HepG2 (cell line): ENCODE results near the gene CSPG5. TPM values are rescaled to one million over a fixed set of nuclear protein-coding genes. Genes with fewer than 3 reads are reported as not detected.

ENCODE experiments used
- ATAC-seq: fragments of 200-7000 bp; cut with Tn5 transposase; 3 replicates; pipeline ENCODE4 v1.9.1; 2020; ENCODE audit warnings: mild to moderate bottlenecking, moderate library complexity
- BruUV-seq: library from RNA; stranded (reverse); fragments of 400-500 nt; replicated peaks from 2 replicates; lab custom pipeline; 2021; lab: Mats Ljungman, UMichigan
- CTCF ChIA-PET: fragments of 300-600 bp; formaldehyde crosslinking; extraction: SDS; loops from one replicate; lab custom pipeline; 2021; ENCODE audit warnings: low total read pairs, inconsistent platforms, low intra/inter-chr PET ratio; lab: Yijun Ruan, JAX
- POLR2A ChIA-PET: fragments of 350-600 bp; sonication (Branson Sonifier 250); formaldehyde crosslinking; loops from one replicate; lab custom pipeline; 2020; ENCODE audit warnings: antibody characterized with exemption, inconsistent platforms; lab: Yijun Ruan, JAX
- DNase-seq: peaks from one replicate; pipeline ENCODE4 v3.0.0-alpha.2; 2015; ENCODE audit warnings: low spot score
- FAIRE-seq: peaks from 3 replicates; lab custom pipeline; 2011; peaks lifted over from hg19 to GRCh38; lab: Jason Lieb, UNC
- H2AFZ ChIP-seq: one replicate; pipeline ENCODE4 v1.6.1; 2011; ENCODE audit warnings: low read length, inconsistent platforms
- H3K27ac ChIP-seq: fragments of 300-600 bp; 3 replicates; pipeline ENCODE4 v1.8.0; 2011; ENCODE audit warnings: mixed run types, mild to moderate bottlenecking, mixed read lengths, low read length, inconsistent platforms; ENCODE audit not compliant: insufficient read depth; ENCODE audit errors: extremely low read length
- H3K27me3 ChIP-seq, 2 experiments: fragments of 200-600 bp in 1 of 2; 2 replicates in 1 of 2; 3 replicates in 1 of 2; pipeline versions ENCODE4 v1.6.0 to v1.8.0; 2011; ENCODE audit warnings: low read length in 2 of 2, mild to moderate bottlenecking in 2 of 2, moderate library complexity in 2 of 2, inconsistent platforms in 1 of 2; ENCODE audit not compliant: insufficient read depth in 2 of 2, control insufficient read depth in 1 of 2
- H3K36me3 ChIP-seq, 2 experiments: fragments of 200-600 bp in 1 of 2; replicated peaks in 1 of 2; 2 replicates in 1 of 2; 3 replicates in 1 of 2; pipeline versions ENCODE4 v1.5.1 to v1.8.0; 2011; ENCODE audit warnings: low read length in 2 of 2, inconsistent platforms in 1 of 2; ENCODE audit not compliant: insufficient read depth in 2 of 2, control insufficient read depth in 1 of 2
- H3K4me1 ChIP-seq: 2 replicates; pipeline ENCODE4 v1.5.1; 2012; ENCODE audit warnings: low read length, inconsistent platforms; ENCODE audit not compliant: insufficient read depth
- H3K4me2 ChIP-seq: 2 replicates; pipeline ENCODE4 v1.6.0; 2011; ENCODE audit warnings: low read depth, low read length, inconsistent platforms
- H3K4me3 ChIP-seq, 3 experiments: fragments of 200-600 bp in 1 of 3; sonication (generic), shearing (Covaris generic) in 1 of 3; replicated peaks in 1 of 3; 2 replicates each; pipeline ENCODE4 v1.5.1; 2011 to 2016; ENCODE audit warnings: low read length in 3 of 3, inconsistent platforms in 2 of 3, low read depth in 2 of 3, mild to moderate bottlenecking in 2 of 3, control low read depth in 1 of 3, mixed read lengths in 1 of 3; ENCODE audit not compliant: insufficient read depth in 1 of 3
- H3K79me2 ChIP-seq: one replicate; pipeline ENCODE4 v1.6.1; 2011; ENCODE audit warnings: low read length, inconsistent platforms; ENCODE audit not compliant: insufficient read depth
- H3K9ac ChIP-seq: 2 replicates; pipeline ENCODE4 v1.6.0; 2011; ENCODE audit warnings: mild to moderate bottlenecking, low read depth, low read length, inconsistent platforms; ENCODE audit not compliant: insufficient read depth
- H3K9me3 ChIP-seq: 2 replicates; pipeline ENCODE4 v1.5.1; 2012; ENCODE audit warnings: mild to moderate bottlenecking, low read length
- H4K20me1 ChIP-seq: 2 replicates; pipeline ENCODE4 v1.6.0; 2011; ENCODE audit warnings: inconsistent platforms, mild to moderate bottlenecking, low read length, moderate library complexity; ENCODE audit not compliant: insufficient read depth
- FOXJ3 ChIP-seq: sonication (generic); formaldehyde crosslinking; IDR thresholded peaks from 2 replicates; pipeline ENCODE4 v1.4.0; 2020; ENCODE audit warnings: missing genetic modification reagents, mild to moderate bottlenecking, borderline replicate concordance
- GABPB1 ChIP-seq: IDR thresholded peaks from 2 replicates; pipeline ENCODE4 v1.6.1; 2016; ENCODE audit warnings: mild to moderate bottlenecking, missing genetic modification reagents, moderate library complexity, missing compliant biosample characterization
- HNRNPK ChIP-seq: fragments of 200-400 bp; formaldehyde crosslinking; IDR thresholded peaks from 2 replicates; pipeline ENCODE4 v1.6.1; 2018; ENCODE audit warnings: low read length, low read depth, moderate library complexity, mild to moderate bottlenecking; ENCODE audit not compliant: poor library complexity, severe bottlenecking
- HOXA7 ChIP-seq: sonication (generic); formaldehyde crosslinking; IDR thresholded peaks from 2 replicates; pipeline ENCODE4 v1.8.1; 2022; ENCODE audit warnings: mild to moderate bottlenecking, missing genetic modification reagents, moderate library complexity
- SALL1 ChIP-seq: sonication (generic); formaldehyde crosslinking; IDR thresholded peaks from 2 replicates; pipeline ENCODE4 v1.8.0; 2022; ENCODE audit warnings: mild to moderate bottlenecking, missing genetic modification reagents
- SP4 ChIP-seq: sonication (generic); formaldehyde crosslinking; IDR thresholded peaks from 2 replicates; pipeline ENCODE4 v1.8.1; 2023; ENCODE audit warnings: mild to moderate bottlenecking, missing genetic modification reagents
- ZBTB20 ChIP-seq: sonication (generic); formaldehyde crosslinking; IDR thresholded peaks from 2 replicates; pipeline ENCODE4 v1.8.1; 2023; ENCODE audit warnings: missing genetic modification reagents, low read depth, mild to moderate bottlenecking, borderline replicate concordance
- ZMYM3 ChIP-seq: sonication (generic); formaldehyde crosslinking; IDR thresholded peaks from 2 replicates; pipeline ENCODE4 v1.5.1; 2020; ENCODE audit warnings: mild to moderate bottlenecking, missing genetic modification reagents
- ZNF260 ChIP-seq: sonication (generic); formaldehyde crosslinking; IDR thresholded peaks from 2 replicates; pipeline ENCODE4 v1.4.0; 2020; ENCODE audit warnings: missing genetic modification reagents, low read depth, mild to moderate bottlenecking, borderline replicate concordance
- WGBS: methylation state at CpG from one replicate; pipeline ENCODE4 v1.1.6; 2017; ENCODE audit warnings: low lambda C conversion rate; 5-methylcytosine and 5-hydroxymethylcytosine counted together
- in situ Hi-C: cut with HindIII; loops from 2 replicates; pipeline ENCODE4 v1.10.0; 2017; ENCODE audit warnings: low pct_unique_long_range_greater_than_20kb; ENCODE audit not compliant: extremely low pct_ligation_motif_present
- intact Hi-C: fragments of 100-400 bp; cut with micrococcal nuclease; formaldehyde crosslinking; loops from one replicate; pipeline ENCODE4 v1.10.0; 2022; ENCODE audit not compliant: unreplicated experiment
- polyA plus RNA-seq, 8 experiments: library from polyadenylated mRNA; depleted of rRNA in 3 of 8; stranded (reverse) in 7 of 8; unstranded in 1 of 8; fragments of >200 nt; fragmentation: Illumina TruSeq in 4 of 8; extraction: Trizol in 4 of 8; gene quantifications; 2 replicates each; pipeline versions ENCODE4 v1.2.1 to v1.2.3, GENCODE V29; 2011 to 2016; ENCODE audit warnings: low read depth in 4 of 8, missing spikeins in 1 of 8, mixed read lengths in 1 of 8; ENCODE audit not compliant: insufficient read depth in 1 of 8
- total RNA-seq, 5 experiments: library from RNA; depleted of rRNA; stranded (reverse); fragments of >200 nt; fragmentation: Illumina TruSeq; extraction: Trizol; gene quantifications; 2 replicates each; pipeline ENCODE4 v1.2.3, GENCODE V29; 2016; ENCODE audit warnings: low read depth in 1 of 5
- TF ChIP-seq, protein P1 (sequence below): sonication (generic); formaldehyde crosslinking; IDR thresholded peaks from 2 replicates; pipeline ENCODE4 v1.4.0; 2020; ENCODE audit warnings: mild to moderate bottlenecking, missing genetic modification reagents
- TF ChIP-seq, protein P2 (sequence below): sonication (generic); formaldehyde crosslinking; IDR thresholded peaks from 2 replicates; pipeline ENCODE4 v1.5.0; 2020; ENCODE audit warnings: missing genetic modification reagents
- TF ChIP-seq, protein P3 (sequence below): sonication (generic); formaldehyde crosslinking; IDR thresholded peaks from 2 replicates; pipeline ENCODE4 v1.5.0; 2020; ENCODE audit warnings: mild to moderate bottlenecking, missing genetic modification reagents, borderline replicate concordance

Gene CSPG5
- total and polyA plus RNA-seq, 2 of the 13 experiments (the other 11 are each of a cell fraction or from before 2014, with no cell fraction given) = 0.07 to 0.15 TPM

DNA sequence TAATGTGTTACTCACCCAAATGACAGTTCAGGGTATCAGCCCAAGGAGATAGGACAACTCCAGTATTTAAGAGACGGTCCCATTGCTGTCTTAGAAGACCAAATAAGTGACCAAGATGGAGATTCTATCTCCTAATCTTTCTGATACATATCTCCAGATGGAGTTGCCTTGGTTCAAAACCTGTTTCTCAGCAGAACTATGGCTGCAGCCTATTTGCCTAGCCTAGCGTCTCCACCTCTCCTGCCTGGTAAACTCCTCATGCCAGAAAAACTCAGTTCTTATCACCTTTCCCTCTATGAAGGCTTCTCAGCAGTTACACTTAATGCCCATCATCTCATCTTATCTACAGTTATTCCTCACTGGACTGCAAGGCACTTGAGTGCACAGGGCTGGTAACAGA lies 1.2 kb upstream of the CSPG5 start:
- no peak for TF ChIP-seq ZNF260 (CRISPR knock-in tag)
- no peak for TF ChIP-seq HOXA7
- Histone ChIP-seq H3K4me2 (no peak overlapping the region), H3K9me3 (no peaks in the 10 kb centered on the region), H3K9ac (no peak overlapping the region), H2AFZ (no peak overlapping the region), H3K4me1 (peaks cover 20% of the 10 kb centered on the region), H3K27ac (no peak overlapping the region), H3K4me3 (no peak overlapping the region), H4K20me1 (peaks cover 6% of the 10 kb centered on the region; the same call in 1 of the 2 replicates), H3K27me3 (peaks cover 7 to 38% of the 10 kb centered on the region in 2 experiments), H3K79me2 (no peaks in the 10 kb centered on the region), H3K36me3 (no peaks in the 10 kb centered on the region)
- ATAC-seq (peak; percentile 5; the same call in 1 of the 3 replicates), FAIRE-seq (no peak), DNase-seq (no peak)
- ChIA-PET CTCF (no interaction called here), POLR2A (no interaction called here)
- no TSS peak for BruUV-seq
- 75% methylated on average over 2 of the region's 2 CpGs for WGBS
- intact Hi-C loops (loop anchor here (2.0 kb wide), 1 partner anchor 57 kb away; no protein-coding TSS in a partner anchor), in situ Hi-C loops (no loop called here)

DNA sequence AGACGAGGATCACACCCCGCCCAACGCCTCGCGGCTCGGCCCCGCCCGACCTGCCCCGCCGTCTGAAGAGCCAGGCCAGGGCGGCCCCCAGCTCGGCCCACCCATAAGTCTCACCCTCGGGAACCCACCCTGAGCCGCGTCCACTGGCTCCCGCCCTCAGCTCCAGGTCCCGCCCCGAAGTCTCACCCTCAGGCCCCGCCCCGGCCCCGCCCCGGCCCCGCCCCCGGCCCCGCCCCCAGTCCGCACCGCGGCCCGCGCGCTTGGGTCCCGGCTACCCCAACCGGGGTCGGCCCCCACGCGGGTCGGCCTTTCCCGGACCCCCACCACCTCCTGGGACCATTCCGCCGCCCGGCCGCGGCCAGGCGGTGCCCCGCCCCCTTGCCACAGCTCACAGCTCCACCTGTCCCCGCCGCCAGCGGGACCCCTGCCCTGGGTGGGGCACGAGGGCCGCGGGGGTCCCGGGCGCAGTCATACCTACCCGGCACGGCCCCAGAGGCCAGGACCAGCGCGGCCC lies 489 bp downstream of the CSPG5 start:
- peaks cover 20% of the 10 kb centered on the region for H3K4me1 ChIP-seq
- H3K36me3 ChIP-seq = no peaks in the 10 kb centered on the region
- no TSS peak for BruUV-seq
- H3K79me2 ChIP-seq = no peaks in the 10 kb centered on the region
- intact Hi-C loops (loop anchor here (2.0 kb wide), 1 partner anchor 55 kb away; no protein-coding TSS in a partner anchor), in situ Hi-C loops (no loop called here)
- CTCF ChIA-PET = no interaction called here
- no peaks in the 10 kb centered on the region for H3K9me3 ChIP-seq
- peak overlapping the region; percentile 75 for H3K4me2 ChIP-seq
- H3K27ac ChIP-seq = no peak overlapping the region
- POLR2A ChIA-PET = no interaction called here
- no peak overlapping the region for H3K9ac ChIP-seq
- WGBS = 7% methylated on average over 13 of the region's 57 CpGs
- H3K27me3 ChIP-seq = peaks cover 7 to 50% of the 10 kb centered on the region in 2 experiments
- peaks cover 6% of the 10 kb centered on the region; the same call in 1 of the 2 replicates for H4K20me1 ChIP-seq
- peak; percentile 44 for ATAC-seq
- peak overlapping the region; percentile 47 to 71 (median 54); a peak in 4 of 6 replicates for H3K4me3 ChIP-seq
- no peak overlapping the region for H2AFZ ChIP-seq
- DNase-seq = no peak
- FAIRE-seq = no peak
- TF ChIP-seq, protein P1, sequence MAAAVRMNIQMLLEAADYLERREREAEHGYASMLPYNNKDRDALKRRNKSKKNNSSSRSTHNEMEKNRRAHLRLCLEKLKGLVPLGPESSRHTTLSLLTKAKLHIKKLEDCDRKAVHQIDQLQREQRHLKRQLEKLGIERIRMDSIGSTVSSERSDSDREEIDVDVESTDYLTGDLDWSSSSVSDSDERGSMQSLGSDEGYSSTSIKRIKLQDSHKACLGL = no peak
- no peak for TF ChIP-seq FOXJ3 (CRISPR knock-in tag)
- TF ChIP-seq, protein P2, sequence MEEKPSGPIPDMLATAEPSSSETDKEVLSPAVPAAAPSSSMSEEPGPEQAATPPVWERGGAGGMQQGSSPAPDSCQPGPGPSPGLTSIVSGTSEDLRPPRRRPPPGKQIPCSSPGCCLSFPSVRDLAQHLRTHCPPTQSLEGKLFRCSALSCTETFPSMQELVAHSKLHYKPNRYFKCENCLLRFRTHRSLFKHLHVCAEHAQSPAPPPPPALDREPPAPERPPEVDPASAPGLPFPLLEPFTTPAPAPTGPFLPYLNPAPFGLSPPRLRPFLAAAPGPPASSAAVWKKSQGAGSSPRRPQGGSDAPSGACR (CRISPR knock-in tag) = 0 out of 2 replicates have a peak, but pooled peaks have one; percentile 52
- 0 out of 2 replicates have a peak, but pooled peaks have one; percentile 12 for TF ChIP-seq SP4 (CRISPR knock-in tag)
- no peak for TF ChIP-seq ZBTB20 (CRISPR knock-in tag)
- TF ChIP-seq, protein P3, sequence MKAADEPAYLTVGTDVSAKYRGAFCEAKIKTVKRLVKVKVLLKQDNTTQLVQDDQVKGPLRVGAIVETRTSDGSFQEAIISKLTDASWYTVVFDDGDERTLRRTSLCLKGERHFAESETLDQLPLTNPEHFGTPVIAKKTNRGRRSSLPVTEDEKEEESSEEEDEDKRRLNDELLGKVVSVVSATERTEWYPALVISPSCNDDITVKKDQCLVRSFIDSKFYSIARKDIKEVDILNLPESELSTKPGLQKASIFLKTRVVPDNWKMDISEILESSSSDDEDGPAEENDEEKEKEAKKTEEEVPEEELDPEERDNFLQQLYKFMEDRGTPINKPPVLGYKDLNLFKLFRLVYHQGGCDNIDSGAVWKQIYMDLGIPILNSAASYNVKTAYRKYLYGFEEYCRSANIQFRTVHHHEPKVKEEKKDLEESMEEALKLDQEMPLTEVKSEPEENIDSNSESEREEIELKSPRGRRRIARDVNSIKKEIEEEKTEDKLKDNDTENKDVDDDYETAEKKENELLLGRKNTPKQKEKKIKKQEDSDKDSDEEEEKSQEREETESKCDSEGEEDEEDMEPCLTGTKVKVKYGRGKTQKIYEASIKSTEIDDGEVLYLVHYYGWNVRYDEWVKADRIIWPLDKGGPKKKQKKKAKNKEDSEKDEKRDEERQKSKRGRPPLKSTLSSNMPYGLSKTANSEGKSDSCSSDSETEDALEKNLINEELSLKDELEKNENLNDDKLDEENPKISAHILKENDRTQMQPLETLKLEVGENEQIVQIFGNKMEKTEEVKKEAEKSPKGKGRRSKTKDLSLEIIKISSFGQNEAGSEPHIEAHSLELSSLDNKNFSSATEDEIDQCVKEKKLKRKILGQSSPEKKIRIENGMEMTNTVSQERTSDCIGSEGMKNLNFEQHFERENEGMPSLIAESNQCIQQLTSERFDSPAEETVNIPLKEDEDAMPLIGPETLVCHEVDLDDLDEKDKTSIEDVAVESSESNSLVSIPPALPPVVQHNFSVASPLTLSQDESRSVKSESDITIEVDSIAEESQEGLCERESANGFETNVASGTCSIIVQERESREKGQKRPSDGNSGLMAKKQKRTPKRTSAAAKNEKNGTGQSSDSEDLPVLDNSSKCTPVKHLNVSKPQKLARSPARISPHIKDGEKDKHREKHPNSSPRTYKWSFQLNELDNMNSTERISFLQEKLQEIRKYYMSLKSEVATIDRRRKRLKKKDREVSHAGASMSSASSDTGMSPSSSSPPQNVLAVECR (CRISPR knock-in tag) = peak; percentile 25; the same call in 1 of the 2 replicates
- TF ChIP-seq GABPB1 = 0 out of 2 replicates have a peak, but pooled peaks have one; percentile 13
- TF ChIP-seq ZMYM3 (CRISPR knock-in tag) = no peak
- TF ChIP-seq HNRNPK = peak; percentile 38
- TF ChIP-seq SALL1 (CRISPR knock-in tag) = no peak
